OCI-LY7 (cell line): ENCODE measurements around the gene DEAF1.

Source experiments
- EZH2phosphoT487 ChIP-seq: fragments of 200-600 bp; sonication (generic); IDR thresholded peaks from 2 replicates; pipeline ENCODE4 v1.6.1; 2018; ENCODE audit warnings: low read depth, borderline replicate concordance, mild to moderate bottlenecking, mixed run types, antibody characterized with exemption, low read length, moderate library complexity, mixed read lengths
- TF ChIP-seq, protein P1 (sequence below): fragments of 200-600 bp; sonication (generic); conservative IDR thresholded peaks from 2 replicates; pipeline ENCODE4 v1.5.1; 2014; ENCODE audit warnings: mild to moderate bottlenecking, antibody characterized with exemption, low read length, moderate library complexity, mixed read lengths

DNA sequence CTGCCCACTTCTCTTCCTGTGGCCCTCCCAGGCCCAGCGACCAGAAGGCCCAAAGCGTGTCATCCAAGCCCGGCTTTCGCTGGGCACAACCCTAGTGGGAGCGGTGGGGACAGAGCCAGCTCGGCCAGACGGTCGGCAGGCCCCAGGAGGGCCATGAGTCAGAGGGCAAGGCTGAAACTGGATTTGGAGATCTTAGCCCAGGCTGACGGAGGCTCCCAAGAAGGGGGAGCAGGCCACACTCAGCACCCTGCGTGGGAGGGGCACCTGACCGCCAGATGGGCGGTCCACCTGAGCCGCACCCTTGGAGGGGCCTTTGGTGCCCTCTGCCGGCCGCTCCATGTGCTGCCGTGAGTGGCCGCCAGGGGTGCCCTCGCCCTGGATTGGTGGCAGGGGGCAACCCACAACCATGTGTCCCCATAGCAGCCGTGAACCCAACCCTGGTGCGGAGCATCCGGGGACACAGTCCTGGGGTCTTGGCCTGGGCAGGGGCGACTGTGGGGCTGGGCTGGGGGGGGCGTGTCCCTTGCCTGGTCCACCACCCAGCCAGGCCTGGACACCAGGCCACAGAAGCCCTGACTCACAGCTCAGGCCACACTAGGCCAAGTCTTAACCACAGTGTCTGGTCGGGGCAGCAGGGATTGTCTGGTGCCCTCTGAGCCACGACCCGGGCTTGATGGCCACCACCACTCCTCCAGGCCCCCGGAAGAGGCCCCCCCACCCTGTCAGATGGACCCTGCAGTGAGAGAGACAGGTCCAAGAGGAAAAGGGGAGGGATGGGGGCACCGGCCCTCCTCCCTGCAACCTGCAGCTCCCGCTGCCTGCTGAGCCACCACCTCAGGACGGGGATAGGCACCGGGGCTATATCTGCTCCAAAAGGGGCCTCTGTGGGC, 33.1 kb upstream of the DEAF1 start:
- TF ChIP-seq, protein P1, sequence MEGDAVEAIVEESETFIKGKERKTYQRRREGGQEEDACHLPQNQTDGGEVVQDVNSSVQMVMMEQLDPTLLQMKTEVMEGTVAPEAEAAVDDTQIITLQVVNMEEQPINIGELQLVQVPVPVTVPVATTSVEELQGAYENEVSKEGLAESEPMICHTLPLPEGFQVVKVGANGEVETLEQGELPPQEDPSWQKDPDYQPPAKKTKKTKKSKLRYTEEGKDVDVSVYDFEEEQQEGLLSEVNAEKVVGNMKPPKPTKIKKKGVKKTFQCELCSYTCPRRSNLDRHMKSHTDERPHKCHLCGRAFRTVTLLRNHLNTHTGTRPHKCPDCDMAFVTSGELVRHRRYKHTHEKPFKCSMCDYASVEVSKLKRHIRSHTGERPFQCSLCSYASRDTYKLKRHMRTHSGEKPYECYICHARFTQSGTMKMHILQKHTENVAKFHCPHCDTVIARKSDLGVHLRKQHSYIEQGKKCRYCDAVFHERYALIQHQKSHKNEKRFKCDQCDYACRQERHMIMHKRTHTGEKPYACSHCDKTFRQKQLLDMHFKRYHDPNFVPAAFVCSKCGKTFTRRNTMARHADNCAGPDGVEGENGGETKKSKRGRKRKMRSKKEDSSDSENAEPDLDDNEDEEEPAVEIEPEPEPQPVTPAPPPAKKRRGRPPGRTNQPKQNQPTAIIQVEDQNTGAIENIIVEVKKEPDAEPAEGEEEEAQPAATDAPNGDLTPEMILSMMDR: peak; percentile 92
- no peak for TF ChIP-seq EZH2phosphoT487
